GM12865 (cell line): ENCODE data around the gene CCDC17.

Source experiments
- DNase-seq: peaks from one replicate; pipeline ENCODE4 v3.0.0; 2010; ENCODE audit warnings: low read depth
- H3K4me3 ChIP-seq: 2 replicates; pipeline ENCODE4 v1.5.1; 2011; ENCODE audit warnings: mild to moderate bottlenecking, low read depth, low read length, control low read depth
- CTCF ChIP-seq: IDR thresholded peaks from 2 replicates; pipeline ENCODE4 v1.5.1; 2011; ENCODE audit warnings: low read length, control low read depth, low read depth, inconsistent platforms; ENCODE audit not compliant: insufficient read depth; ENCODE audit errors: missing control alignments

The CCDC17 gene

GRCh38 chr1:45660336-45660735 lies 36.5 kb upstream of the CCDC17 start:
- H3K4me3 ChIP-seq, result no peak overlapping the region
- no peak for TF ChIP-seq CTCF
- no peak for DNase-seq

GRCh38 chr1:45659222-45659621 lies 35.4 kb upstream of the CCDC17 start:
- no peak overlapping the region for H3K4me3 ChIP-seq
- no peak for TF ChIP-seq CTCF

GRCh38 chr1:45658171-45658570 lies 34.3 kb upstream of the CCDC17 start:
- DNase-seq, result no peak
- no peak overlapping the region for H3K4me3 ChIP-seq
- TF ChIP-seq CTCF, result no peak

More at GRCh38 chr1:45659222-45659621, 35.4 kb upstream of the CCDC17 start:
- no peak for DNase-seq

- TF ChIP-seq CTCF, result no peak
- no peak for DNase-seq
- no peak overlapping the region for H3K4me3 ChIP-seq
These were observed 32.8 kb upstream of the CCDC17 start for GRCh38 chr1:45656573-45657226.

- H3K4me3 ChIP-seq, result no peak overlapping the region
- no peak for TF ChIP-seq CTCF
- peak; percentile 18 for DNase-seq
These were observed 30.9 kb upstream of the CCDC17 start for GRCh38 chr1:45654540-45655280.

- H3K4me3 ChIP-seq, result no peak overlapping the region
- TF ChIP-seq CTCF, result no peak
- DNase-seq, result no peak
These were observed 23.6 kb upstream of the CCDC17 start for GRCh38 chr1:45647248-45648021.
